OCI-LY3 (cell line): ENCODE data around the gene RTN4IP1.

Source experiments
- H2AFZ ChIP-seq: fragments of 200-600, 300-600 bp; shearing (Covaris generic); 2 replicates; pipeline ENCODE4 v1.6.0; 2014; ENCODE audit warnings: antibody characterized with exemption, low read depth, low read length
- H3K27ac ChIP-seq: fragments of 200-600, 300-600 bp; sonication (generic); 2 replicates; pipeline ENCODE4 v1.5.1; 2014; ENCODE audit warnings: mild to moderate bottlenecking, low read length, moderate library complexity, mixed read lengths
- H3K27me3 ChIP-seq: fragments of 200-600, 300-600 bp; sonication (generic); 2 replicates; pipeline ENCODE4 v1.6.1; 2014; ENCODE audit warnings: low read depth, low read length, mixed read lengths
- H3K36me3 ChIP-seq: fragments of 200-600, 300-600 bp; sonication (generic); replicated peaks from 2 replicates; pipeline ENCODE3; 2014; ENCODE audit warnings: low read depth, low read length, mixed read lengths
- H3K4me1 ChIP-seq: fragments of 300-600, 200-600 bp; sonication (generic); 2 replicates; pipeline ENCODE4 v1.6.1; 2014; ENCODE audit warnings: low read length, mixed read lengths
- H3K4me2 ChIP-seq: fragments of 200-600, 300-600 bp; sonication (generic); 2 replicates; pipeline ENCODE4 v1.6.1; 2014; ENCODE audit warnings: low read length, mixed read lengths
- H3K4me3 ChIP-seq: fragments of 300-600, 200-600 bp; sonication (generic); 2 replicates; pipeline ENCODE4 v1.5.1; 2014; ENCODE audit warnings: antibody characterized with exemption, mild to moderate bottlenecking, low read length, moderate library complexity
- H3K79me2 ChIP-seq: fragments of 300-600, 200-600 bp; shearing (Covaris generic); 2 replicates; pipeline ENCODE4 v1.6.1; 2014; ENCODE audit warnings: mild to moderate bottlenecking, low read length, mixed read lengths
- H3K9ac ChIP-seq: fragments of 300-600, 200-600 bp; shearing (Covaris generic); 2 replicates; pipeline ENCODE4 v1.6.0; 2014; ENCODE audit warnings: mild to moderate bottlenecking, low read length, moderate library complexity
- H3K9me3 ChIP-seq: fragments of 200-600, 300-600 bp; shearing (Covaris generic); 2 replicates; pipeline ENCODE4 v1.6.1; 2014; ENCODE audit warnings: low read length, mixed read lengths; ENCODE audit not compliant: insufficient read depth
- H4K20me1 ChIP-seq: fragments of 200-600, 300-600 bp; sonication (generic); 2 replicates; pipeline ENCODE4 v1.6.1; 2016; ENCODE audit warnings: low read length, mixed read lengths; ENCODE audit not compliant: insufficient read depth
- EZH2phosphoT487 ChIP-seq: fragments of 200-600 bp; shearing (Covaris generic); IDR thresholded peaks from 2 replicates; pipeline ENCODE4 v1.6.1; 2018; ENCODE audit warnings: antibody characterized with exemption, mixed run types, low read depth
- TF ChIP-seq, protein P1 (sequence below): fragments of 200-600, 300-600 bp; sonication (generic); IDR thresholded peaks from 2 replicates; pipeline ENCODE4 v1.5.1; 2014; ENCODE audit warnings: antibody characterized with exemption, low read length, low read depth

The RTN4IP1 gene

DNA sequence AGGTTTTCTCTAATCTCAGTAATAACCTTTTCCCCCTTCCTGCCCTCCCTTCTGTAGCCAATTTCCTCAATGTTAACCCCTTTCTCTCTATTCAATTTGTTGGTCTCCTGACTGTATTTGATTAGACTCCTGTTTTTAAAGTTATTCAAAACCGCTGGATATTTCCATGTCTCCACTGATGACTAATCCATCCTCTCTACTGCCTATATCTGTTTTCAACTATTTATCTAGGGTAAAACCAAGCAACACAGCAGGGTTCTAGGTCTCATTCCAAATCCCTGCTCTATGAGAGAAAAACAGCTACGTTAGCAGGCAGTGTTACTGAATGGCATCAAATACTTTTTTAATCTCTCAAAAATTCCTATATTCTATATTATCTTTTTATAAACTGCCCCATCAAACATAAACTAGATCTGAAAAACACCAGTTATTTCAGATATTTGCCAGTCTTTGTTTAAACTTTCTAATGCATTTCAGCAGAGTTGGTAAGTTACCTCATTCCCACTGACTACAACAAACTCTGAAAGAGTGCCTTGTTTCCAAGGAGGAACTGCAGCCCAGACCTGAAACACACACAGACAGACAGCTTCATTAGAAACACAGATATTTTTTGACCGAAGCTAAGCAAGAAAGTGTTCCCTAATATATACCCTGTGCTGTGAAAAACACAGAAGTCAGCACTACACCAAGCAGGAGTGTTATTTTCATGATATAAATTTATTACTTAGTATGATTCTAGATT lies 8.2 kb downstream of the RTN4IP1 start:
- peaks cover 4% of the 10 kb centered on the region for H3K4me1 ChIP-seq
- H3K4me2 ChIP-seq: no peak overlapping the region
- peaks cover 25% of the 10 kb centered on the region for H3K36me3 ChIP-seq
- no peak overlapping the region for H3K4me3 ChIP-seq
- H3K79me2 ChIP-seq: peaks cover 4% of the 10 kb centered on the region
- H3K9ac ChIP-seq: no peak overlapping the region
- no peaks in the 10 kb centered on the region for H3K27me3 ChIP-seq
- TF ChIP-seq, protein P1, sequence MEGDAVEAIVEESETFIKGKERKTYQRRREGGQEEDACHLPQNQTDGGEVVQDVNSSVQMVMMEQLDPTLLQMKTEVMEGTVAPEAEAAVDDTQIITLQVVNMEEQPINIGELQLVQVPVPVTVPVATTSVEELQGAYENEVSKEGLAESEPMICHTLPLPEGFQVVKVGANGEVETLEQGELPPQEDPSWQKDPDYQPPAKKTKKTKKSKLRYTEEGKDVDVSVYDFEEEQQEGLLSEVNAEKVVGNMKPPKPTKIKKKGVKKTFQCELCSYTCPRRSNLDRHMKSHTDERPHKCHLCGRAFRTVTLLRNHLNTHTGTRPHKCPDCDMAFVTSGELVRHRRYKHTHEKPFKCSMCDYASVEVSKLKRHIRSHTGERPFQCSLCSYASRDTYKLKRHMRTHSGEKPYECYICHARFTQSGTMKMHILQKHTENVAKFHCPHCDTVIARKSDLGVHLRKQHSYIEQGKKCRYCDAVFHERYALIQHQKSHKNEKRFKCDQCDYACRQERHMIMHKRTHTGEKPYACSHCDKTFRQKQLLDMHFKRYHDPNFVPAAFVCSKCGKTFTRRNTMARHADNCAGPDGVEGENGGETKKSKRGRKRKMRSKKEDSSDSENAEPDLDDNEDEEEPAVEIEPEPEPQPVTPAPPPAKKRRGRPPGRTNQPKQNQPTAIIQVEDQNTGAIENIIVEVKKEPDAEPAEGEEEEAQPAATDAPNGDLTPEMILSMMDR: no peak
- H4K20me1 ChIP-seq: no peaks in the 10 kb centered on the region
- H3K27ac ChIP-seq: no peak overlapping the region
- no peaks in the 10 kb centered on the region for H3K9me3 ChIP-seq
- H2AFZ ChIP-seq: no peak overlapping the region

DNA sequence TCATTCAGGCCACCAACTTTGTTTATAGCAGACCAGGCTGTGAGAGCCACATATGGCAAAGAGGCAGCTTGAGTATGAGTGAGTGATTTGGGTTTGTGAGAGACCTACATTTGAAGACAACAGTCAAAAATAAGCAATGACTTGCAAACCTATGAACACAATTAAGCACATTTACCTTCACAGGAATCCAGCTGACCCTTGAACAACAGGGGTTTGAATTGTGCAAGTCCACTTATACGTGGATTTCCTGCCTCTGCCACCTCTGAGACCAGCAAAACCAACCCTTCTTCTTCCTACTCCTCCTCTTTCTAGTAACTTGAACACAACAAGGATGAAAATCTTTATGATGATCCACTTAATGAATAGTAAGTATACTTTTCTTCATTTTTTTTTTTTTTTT lies 10.1 kb downstream of the RTN4IP1 start:
- H4K20me1 ChIP-seq: no peaks in the 10 kb centered on the region
- no peak overlapping the region for H3K4me2 ChIP-seq
- peaks cover 11% of the 10 kb centered on the region for H3K4me1 ChIP-seq
- no peak overlapping the region for H3K4me3 ChIP-seq
- H2AFZ ChIP-seq: no peak overlapping the region
- no peak overlapping the region for H3K27ac ChIP-seq
- peaks cover 25% of the 10 kb centered on the region for H3K36me3 ChIP-seq
- no peak overlapping the region for H3K9ac ChIP-seq
- H3K9me3 ChIP-seq: no peaks in the 10 kb centered on the region
- peaks cover 1% of the 10 kb centered on the region; the same call in 1 of the 2 replicates for H3K79me2 ChIP-seq
- no peak for TF ChIP-seq EZH2phosphoT487
- TF ChIP-seq, protein P1: no peak
- H3K27me3 ChIP-seq: no peaks in the 10 kb centered on the region

DNA sequence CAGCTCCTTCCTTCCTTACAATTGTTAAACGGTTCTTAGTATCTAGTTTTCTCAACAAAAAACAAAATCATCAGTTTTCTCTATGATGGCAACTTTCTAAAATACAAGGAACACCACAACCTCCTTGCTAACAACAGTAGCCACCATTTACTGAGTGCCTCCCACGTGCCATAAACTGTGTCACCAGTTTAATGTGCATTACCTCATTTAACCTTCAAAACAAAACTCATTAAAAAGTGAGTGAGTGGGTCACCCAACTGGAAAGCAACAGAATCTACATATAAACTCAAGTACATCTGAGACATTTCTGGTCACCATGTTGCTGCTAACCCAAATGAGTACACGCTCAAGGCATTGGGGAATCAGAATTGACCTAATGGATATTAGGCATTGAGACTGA lies 11.0 kb downstream of the RTN4IP1 start:
- Histone ChIP-seq H2AFZ (no peak overlapping the region), H3K79me2 (peaks cover 5% of the 10 kb centered on the region), H3K9me3 (no peaks in the 10 kb centered on the region), H3K27me3 (no peaks in the 10 kb centered on the region), H3K9ac (no peak overlapping the region), H3K4me3 (no peak overlapping the region), H3K4me1 (peaks cover 20% of the 10 kb centered on the region), H4K20me1 (no peaks in the 10 kb centered on the region), H3K36me3 (peaks cover 25% of the 10 kb centered on the region), H3K4me2 (no peak overlapping the region), H3K27ac (no peak overlapping the region)
- TF ChIP-seq, protein P1: no peak
- TF ChIP-seq EZH2phosphoT487: no peak

DNA sequence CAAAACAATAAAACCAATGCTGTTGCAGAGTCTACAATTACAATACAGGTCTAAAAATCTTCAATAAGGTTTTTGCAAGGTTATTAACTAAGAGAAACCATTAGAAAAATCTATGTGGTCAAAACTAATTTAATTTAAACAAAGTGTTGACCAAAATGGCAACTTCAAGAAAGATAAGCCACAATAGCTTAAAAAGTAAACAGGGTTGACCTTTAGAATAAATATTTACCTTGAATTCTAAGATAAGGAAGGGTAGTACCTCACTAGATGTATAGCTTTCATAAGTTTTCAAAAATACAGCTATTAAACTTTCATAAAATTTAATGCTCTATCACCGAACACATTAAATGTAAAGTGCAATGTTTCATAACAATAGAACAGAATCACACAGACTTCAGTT lies 11.4 kb downstream of the RTN4IP1 start:
- Histone ChIP-seq H3K27ac (no peak overlapping the region), H2AFZ (no peak overlapping the region), H3K9ac (no peak overlapping the region), H3K4me2 (no peak overlapping the region), H3K27me3 (no peaks in the 10 kb centered on the region), H3K9me3 (no peaks in the 10 kb centered on the region), H4K20me1 (no peaks in the 10 kb centered on the region), H3K36me3 (peaks cover 21% of the 10 kb centered on the region), H3K4me3 (no peak overlapping the region), H3K79me2 (peaks cover 5% of the 10 kb centered on the region), H3K4me1 (peaks cover 24% of the 10 kb centered on the region)
- no peak for TF ChIP-seq EZH2phosphoT487
- TF ChIP-seq, protein P1: no peak
